Colonic mucosa (tissue), 4 donors: ENCODE data around the gene ENPP6. TPM values are rescaled to one million over a fixed set of nuclear protein-coding genes. Genes with fewer than 3 reads are reported as not detected.
"Not testable (repeated sequence)": the region's sequence is repeated elsewhere in the genome, so short reads cannot be mapped to it uniquely, and the experiment has no call there.

ENCODE experiments used
- DNase-seq: peaks from one replicate; pipeline ENCODE4 v3.0.0-alpha.2; 2020
- H3K27ac ChIP-seq: fragments of 200-600 bp; one replicate; pipeline ENCODE4 v1.8.0; 2021
- H3K27me3 ChIP-seq: fragments of 200-600 bp; one replicate; pipeline ENCODE4 v1.8.0; 2021
- H3K36me3 ChIP-seq: fragments of 200-600 bp; one replicate; pipeline ENCODE4 v1.8.0; 2021
- H3K4me1 ChIP-seq: fragments of 200-600 bp; one replicate; pipeline ENCODE4 v1.8.0; 2021; ENCODE audit warnings: mild to moderate bottlenecking
- H3K4me3 ChIP-seq: fragments of 200-600 bp; one replicate; pipeline ENCODE4 v1.8.0; 2021
- H3K9ac ChIP-seq, 2 donors: one replicate each; pipeline ENCODE4 v1.7.0; 2013; ENCODE audit warnings: control low read depth in 2 of 2, low read depth in 2 of 2, low read length in 2 of 2
- H3K9me3 ChIP-seq: fragments of 200-600 bp; one replicate; pipeline ENCODE4 v1.8.0; 2021
- intact Hi-C: fragments of 100-400 bp; cut with DNase I; formaldehyde crosslinking; loops from one replicate; pipeline ENCODE4 v1.14.1; 2022
- total RNA-seq, 2 donors: library from RNA; stranded (reverse); fragmentation: NEBNext Ultra II Directional in 1 of 2; extraction: Animal tissue kit (Norgen Biotek cat#: 25700) in 1 of 2; gene quantifications; one replicate each; pipeline ENCODE4 v1.2.1, GENCODE V29; 2021
- TF ChIP-seq, protein P1 (sequence below): fragments of 200-600 bp; IDR thresholded peaks from one replicate; pipeline ENCODE4 v1.8.0; 2022; ENCODE audit warnings: antibody characterized with exemption, mild to moderate bottlenecking
- donor health status: healthy.
- donor health status: DM: no; HTN: no; CAD: no.
- donor health status: DM: no; HTN: no; CAD: no.

The ENPP6 gene
- total RNA-seq, 2 donors from 2014 or later = 0.27 to 0.53 TPM

DNA sequence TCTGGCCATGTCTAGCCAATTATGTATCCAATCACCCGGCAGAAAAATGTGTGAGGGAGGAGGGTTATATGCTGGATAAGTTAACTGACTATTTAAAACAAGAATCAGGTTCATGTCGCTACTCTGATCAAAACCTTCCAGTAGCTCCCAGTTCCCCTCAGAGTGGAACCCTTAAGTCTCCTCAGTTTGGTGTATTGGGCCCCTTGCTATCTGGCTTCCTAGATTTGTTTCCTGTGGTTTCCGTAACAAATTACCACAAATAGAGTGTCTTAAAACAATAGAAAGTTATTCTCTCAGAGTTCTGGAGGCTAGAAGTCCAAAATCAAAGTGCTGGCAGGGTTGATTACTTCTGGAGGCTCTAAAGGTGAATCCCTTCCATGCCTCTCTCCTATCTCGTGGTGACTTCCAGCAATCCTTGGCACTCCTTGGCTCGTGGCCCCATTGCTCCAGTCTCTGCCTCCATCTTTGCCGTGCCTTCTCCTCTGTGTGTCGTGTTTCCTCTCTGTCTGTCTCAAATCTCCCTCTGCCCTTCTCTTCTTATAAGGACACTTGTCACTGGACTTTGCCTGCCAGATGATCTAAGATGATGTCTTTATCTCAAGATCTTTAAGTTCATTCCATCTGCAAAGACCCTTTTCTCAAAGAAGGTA is 10.5 kb upstream of the ENPP6 start:
- no peaks in the 10 kb centered on the region for H3K27me3 ChIP-seq
- no peaks in the 10 kb centered on the region for H3K36me3 ChIP-seq
- no peaks in the 10 kb centered on the region for H3K9me3 ChIP-seq
- intact Hi-C loops = no loop called here
- no peaks in the 10 kb centered on the region for H3K4me1 ChIP-seq
- H3K9ac ChIP-seq = no peak overlapping the region
- no peak overlapping the region for H3K4me3 ChIP-seq
- TF ChIP-seq, protein P1, sequence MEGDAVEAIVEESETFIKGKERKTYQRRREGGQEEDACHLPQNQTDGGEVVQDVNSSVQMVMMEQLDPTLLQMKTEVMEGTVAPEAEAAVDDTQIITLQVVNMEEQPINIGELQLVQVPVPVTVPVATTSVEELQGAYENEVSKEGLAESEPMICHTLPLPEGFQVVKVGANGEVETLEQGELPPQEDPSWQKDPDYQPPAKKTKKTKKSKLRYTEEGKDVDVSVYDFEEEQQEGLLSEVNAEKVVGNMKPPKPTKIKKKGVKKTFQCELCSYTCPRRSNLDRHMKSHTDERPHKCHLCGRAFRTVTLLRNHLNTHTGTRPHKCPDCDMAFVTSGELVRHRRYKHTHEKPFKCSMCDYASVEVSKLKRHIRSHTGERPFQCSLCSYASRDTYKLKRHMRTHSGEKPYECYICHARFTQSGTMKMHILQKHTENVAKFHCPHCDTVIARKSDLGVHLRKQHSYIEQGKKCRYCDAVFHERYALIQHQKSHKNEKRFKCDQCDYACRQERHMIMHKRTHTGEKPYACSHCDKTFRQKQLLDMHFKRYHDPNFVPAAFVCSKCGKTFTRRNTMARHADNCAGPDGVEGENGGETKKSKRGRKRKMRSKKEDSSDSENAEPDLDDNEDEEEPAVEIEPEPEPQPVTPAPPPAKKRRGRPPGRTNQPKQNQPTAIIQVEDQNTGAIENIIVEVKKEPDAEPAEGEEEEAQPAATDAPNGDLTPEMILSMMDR = no peak
- DNase-seq = no peak
- H3K27ac ChIP-seq = no peak overlapping the region

DNA sequence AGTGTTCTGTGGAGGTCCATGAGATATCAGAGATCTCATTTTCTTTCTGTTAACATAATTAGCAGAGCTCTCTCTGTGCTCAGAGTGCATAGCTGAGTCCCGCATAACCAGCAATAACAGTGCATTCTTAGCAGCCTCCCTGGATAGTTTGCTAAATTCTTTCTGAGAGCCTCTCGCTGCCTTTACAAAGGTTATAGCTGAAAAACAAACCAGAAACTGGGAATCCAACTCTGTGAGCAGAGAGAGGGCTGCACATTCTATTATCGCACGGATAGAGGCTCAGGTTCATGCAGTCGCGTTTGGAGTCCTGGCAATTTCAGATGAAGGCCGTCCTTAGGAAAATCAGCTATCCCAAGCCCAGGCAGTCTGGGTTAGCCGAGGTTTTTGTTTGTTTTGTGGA is 1.2 kb downstream of the ENPP6 start:
- TF ChIP-seq, protein P1 = no peak
- DNase-seq = no peak

GRCh38 chr4:184215709-184216328 is 1.9 kb downstream of the ENPP6 start:
- Histone ChIP-seq H3K4me1 (no peaks in the 10 kb centered on the region), H3K27me3 (no peaks in the 10 kb centered on the region), H3K9me3 (no peaks in the 10 kb centered on the region), H3K36me3 (no peaks in the 10 kb centered on the region), H3K9ac (no peak overlapping the region), H3K4me3 (no peak overlapping the region), H3K27ac (no peak overlapping the region)
- DNase-seq = no peak
- TF ChIP-seq, protein P1 = no peak
- intact Hi-C loops = no loop called here

More for the DNA sequence above, 1.2 kb downstream of the ENPP6 start:
- no peak overlapping the region for H3K27ac ChIP-seq
- no peaks in the 10 kb centered on the region for H3K27me3 ChIP-seq
- H3K9ac ChIP-seq = no peak overlapping the region
- H3K4me3 ChIP-seq = no peak overlapping the region
- intact Hi-C loops = no loop called here
- no peaks in the 10 kb centered on the region for H3K4me1 ChIP-seq
- H3K9me3 ChIP-seq = no peaks in the 10 kb centered on the region
- H3K36me3 ChIP-seq = no peaks in the 10 kb centered on the region

DNA sequence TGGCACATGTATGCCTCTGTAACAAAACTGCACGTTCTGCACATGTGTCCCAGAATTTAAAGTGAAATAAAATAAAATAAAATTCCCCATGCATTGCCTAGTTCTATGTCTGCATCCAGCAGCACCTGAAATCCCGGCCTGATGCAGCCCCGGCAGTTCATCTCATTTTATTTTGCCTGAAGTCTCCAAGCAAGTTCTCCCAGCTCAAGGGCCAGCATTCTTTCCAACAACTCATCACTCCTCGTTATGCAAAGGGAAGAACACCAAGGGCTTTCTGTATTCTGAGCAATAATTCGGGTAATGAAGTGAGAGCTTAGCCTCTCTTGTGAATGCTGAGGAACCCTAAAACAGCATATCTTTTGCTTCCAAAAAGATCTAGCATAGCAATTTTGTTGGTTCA is 2.7 kb downstream of the ENPP6 start:
- TF ChIP-seq, protein P1 = no peak
- Histone ChIP-seq H3K27me3 (no peaks in the 10 kb centered on the region), H3K4me1 (no peaks in the 10 kb centered on the region), H3K27ac (no peak overlapping the region), H3K9me3 (no peaks in the 10 kb centered on the region), H3K36me3 (no peaks in the 10 kb centered on the region), H3K9ac (no peak overlapping the region), H3K4me3 (no peak overlapping the region)
- intact Hi-C loops = no loop called here
- no peak for DNase-seq

DNA sequence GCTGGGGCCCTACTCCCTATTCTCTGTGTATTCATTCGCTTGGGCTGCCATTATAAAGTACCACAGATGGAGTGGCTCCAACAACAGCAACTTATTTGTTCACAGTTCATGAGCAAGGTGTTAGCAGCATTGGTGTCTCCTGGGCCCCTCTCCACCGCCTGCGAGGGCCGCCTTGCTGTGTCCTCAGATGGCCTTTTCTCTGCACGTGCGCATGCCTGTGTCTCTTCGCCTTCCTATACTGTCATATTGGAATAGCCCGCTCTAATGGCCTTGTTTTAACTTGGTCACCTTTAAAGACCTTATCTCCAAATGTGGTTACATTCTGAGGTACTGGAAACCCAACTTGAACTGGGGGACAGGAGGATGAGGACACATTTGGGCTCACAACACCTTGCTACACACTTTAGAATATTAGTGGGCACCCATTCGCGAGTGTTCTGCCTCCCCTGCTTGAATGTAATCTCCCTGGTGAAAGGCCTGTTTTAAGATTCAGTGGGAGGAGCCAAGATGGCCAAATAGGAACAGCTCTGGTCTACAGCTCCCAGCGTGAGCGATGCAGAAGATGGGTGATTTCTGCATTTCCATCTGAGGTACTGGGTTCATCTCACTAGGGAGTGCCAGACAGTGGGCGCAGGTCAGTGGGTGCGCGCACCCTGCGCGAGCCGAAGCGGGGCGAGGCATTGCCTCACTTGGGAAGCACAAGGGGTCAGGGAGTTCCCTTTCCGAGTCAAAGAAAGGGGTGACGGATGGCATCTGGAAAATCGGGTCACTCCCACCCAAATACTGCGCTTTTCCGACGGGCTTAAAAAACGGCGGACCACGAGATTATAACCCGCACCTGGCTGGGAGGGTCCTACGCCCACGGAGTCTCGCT is 9.7 kb downstream of the ENPP6 start:
- intact Hi-C loops = not testable (repeated sequence)

More for the DNA sequence above, 9.7 kb downstream of the ENPP6 start:
- not testable (repeated sequence) for DNase-seq, H3K4me3 ChIP-seq, H3K27me3 ChIP-seq, H3K4me1 ChIP-seq, H3K27ac ChIP-seq, H3K9ac ChIP-seq, H3K9me3 ChIP-seq, H3K36me3 ChIP-seq
